Measurements from ENCODE around the gene CPN2. TPM values are rescaled to one million over a fixed set of nuclear protein-coding genes. Genes with fewer than 3 reads are reported as not detected.

CPN2 gene
- total and polyA plus RNA-seq, 2 donors (not counting 1 experiment from before 2014, with no cell fraction given) = not detected

DNA sequence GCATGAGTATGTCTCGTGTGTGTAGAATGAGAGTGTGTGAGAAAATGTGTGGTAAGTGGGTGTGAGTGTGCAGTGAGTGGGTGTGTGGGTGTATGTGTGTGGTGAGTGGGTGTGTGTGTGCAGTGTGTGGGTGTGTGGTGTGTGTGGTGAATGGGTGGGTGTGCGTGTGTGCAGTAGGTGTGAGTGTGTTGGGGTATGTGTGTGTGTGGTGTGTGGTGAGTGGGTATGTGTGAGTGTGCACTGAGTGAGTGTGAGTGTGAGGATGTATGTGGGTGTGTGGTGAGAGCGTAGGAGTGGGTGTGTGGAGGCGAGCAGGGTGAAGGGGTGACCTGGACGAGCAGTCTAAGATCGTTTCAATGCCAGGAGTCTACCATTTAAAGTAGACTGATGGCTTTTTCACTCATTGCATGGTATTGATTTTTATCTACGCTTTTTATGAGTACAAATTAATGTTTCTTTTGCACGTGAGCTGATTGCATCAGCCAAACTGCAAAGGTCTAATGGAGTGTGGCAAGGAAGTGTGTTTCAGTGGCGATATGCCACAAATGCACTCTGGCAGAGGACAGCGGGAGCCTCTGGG is 1.6 kb upstream of the CPN2 start:
- H3K4me2 ChIP-seq (replicated peaks; ENCODE audit: low read depth, low read length, poor library complexity, severe bottlenecking) = no peak overlapping the region
- CTCF ChIA-PET = interaction anchor here (0.6 to 0.7 kb wide), 2 partner anchors 45 to 50 kb away, joined by 3 read pairs; no protein-coding TSS in a partner anchor
- H3K9ac ChIP-seq (ENCODE audit: low read length) = no peak overlapping the region
- H3K79me2 ChIP-seq (ENCODE audit: control insufficient read depth, insufficient read depth, low read length) = no peaks in the 10 kb centered on the region
- no peak overlapping the region for H3K27ac ChIP-seq (ENCODE audit: low read length in 2 of 2)
- POLR2A ChIA-PET = no interaction called here
- no peaks in the 10 kb centered on the region for H3K9me3 ChIP-seq (ENCODE audit: control extremely low read depth in 1 of 3, control insufficient read depth in 2 of 3, insufficient read depth in 1 of 3, low read length in 2 of 3)
- TF ChIP-seq CTCF (IDR thresholded peaks at IDR 0.05) (no peak), EZH2 (IDR thresholded peaks at IDR 0.05; ENCODE audit: borderline replicate concordance, insufficient read depth, low read depth, low read length, poor library complexity, severe bottlenecking) (no peak)
- H2AFZ ChIP-seq (ENCODE audit: insufficient read depth, low read depth, low read length, poor library complexity, severe bottlenecking) = no peak overlapping the region
- DNase-seq (no peak), ATAC-seq (ENCODE audit: low read depth) (no peak)
- intact Hi-C loops (cut with micrococcal nuclease) = no loop called here
- Mint-ChIP-seq H3K4me3 (no peak overlapping the region), H3K4me1 (no peaks in the 10 kb centered on the region), H3K27ac (no peak overlapping the region), H3K9me3 (ENCODE audit: insufficient read depth) (no peaks in the 10 kb centered on the region), H3K27me3 (peaks cover 12% of the 10 kb centered on the region)
- H3K36me3 ChIP-seq (replicated peaks in 1 of 2; ENCODE audit: control extremely low read depth in 1 of 2, control insufficient read depth in 1 of 2, extremely low read depth in 1 of 2, insufficient read depth in 2 of 2, low read length in 1 of 2) = no peaks in the 10 kb centered on the region
- no peaks in the 10 kb centered on the region for H3K4me1 ChIP-seq (ENCODE audit: control insufficient read depth in 2 of 2, insufficient read depth in 2 of 2, low read length in 2 of 2)
- H3K27me3 ChIP-seq (replicated peaks in 1 of 4; ENCODE audit: control extremely low read depth in 1 of 4, control insufficient read depth in 3 of 4, insufficient read depth in 4 of 4, low read length in 3 of 4) = no peaks in the 10 kb centered on the region
- WGBS (ENCODE audit: insufficient coverage) = 95% methylated on average over 9 of the region's 10 CpGs
- H4K20me1 ChIP-seq (ENCODE audit: control insufficient read depth, insufficient read depth, low read length, poor library complexity, severe bottlenecking) = no peaks in the 10 kb centered on the region
- no peak overlapping the region for H3K4me3 ChIP-seq (ENCODE audit: control extremely low read depth in 1 of 5, extremely low read depth in 1 of 5, insufficient read depth in 1 of 5, low read depth in 2 of 5, low read length in 4 of 5)

DNA sequence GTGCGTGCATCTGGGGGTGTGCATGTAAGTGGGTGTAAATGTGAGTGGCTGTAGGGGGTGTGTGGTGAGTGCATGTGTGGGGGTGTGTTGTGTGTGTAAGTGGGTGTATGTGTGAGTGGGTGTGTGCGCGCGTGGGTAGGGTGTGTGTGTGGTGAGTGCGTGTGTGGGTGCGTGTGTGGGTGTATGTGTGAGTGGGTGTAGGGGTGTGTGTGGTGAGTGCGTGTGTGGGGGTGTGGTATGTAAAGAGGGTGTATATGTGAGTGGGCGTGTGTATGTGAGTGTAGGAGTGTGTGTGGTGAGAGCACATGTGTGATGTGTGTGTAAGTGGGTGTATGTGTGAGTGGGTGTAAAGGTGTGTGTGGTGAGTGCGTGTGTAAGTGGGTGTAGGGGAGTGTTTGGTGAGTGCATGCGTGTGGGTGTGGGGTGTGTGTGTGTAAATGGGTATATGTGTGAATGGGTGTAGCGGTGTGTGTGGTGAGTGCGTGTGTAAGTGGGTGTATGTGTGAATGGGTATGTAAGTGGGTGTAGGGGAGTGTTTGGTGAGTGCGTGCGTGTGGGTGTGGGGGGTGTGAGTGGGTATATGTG is 916 bp upstream of the CPN2 start:
- Histone ChIP-seq H3K9me3 (ENCODE audit: control extremely low read depth in 1 of 3, control insufficient read depth in 2 of 3, insufficient read depth in 1 of 3, low read length in 2 of 3) (no peaks in the 10 kb centered on the region), H3K27me3 (replicated peaks in 1 of 4; ENCODE audit: control extremely low read depth in 1 of 4, control insufficient read depth in 3 of 4, insufficient read depth in 4 of 4, low read length in 3 of 4) (no peaks in the 10 kb centered on the region), H3K9ac (ENCODE audit: low read length) (no peak overlapping the region), H4K20me1 (ENCODE audit: control insufficient read depth, insufficient read depth, low read length, poor library complexity, severe bottlenecking) (no peaks in the 10 kb centered on the region), H3K36me3 (replicated peaks in 1 of 2; ENCODE audit: control extremely low read depth in 1 of 2, control insufficient read depth in 1 of 2, extremely low read depth in 1 of 2, insufficient read depth in 2 of 2, low read length in 1 of 2) (no peaks in the 10 kb centered on the region), H3K4me2 (replicated peaks; ENCODE audit: low read depth, low read length, poor library complexity, severe bottlenecking) (no peak overlapping the region), H2AFZ (ENCODE audit: insufficient read depth, low read depth, low read length, poor library complexity, severe bottlenecking) (no peak overlapping the region), H3K4me3 (ENCODE audit: control extremely low read depth in 1 of 5, extremely low read depth in 1 of 5, insufficient read depth in 1 of 5, low read depth in 2 of 5, low read length in 4 of 5) (no peak overlapping the region), H3K27ac (ENCODE audit: low read length in 2 of 2) (no peak overlapping the region), H3K4me1 (ENCODE audit: control insufficient read depth in 2 of 2, insufficient read depth in 2 of 2, low read length in 2 of 2) (no peaks in the 10 kb centered on the region), H3K79me2 (ENCODE audit: control insufficient read depth, insufficient read depth, low read length) (no peaks in the 10 kb centered on the region)
- POLR2A ChIA-PET = no interaction called here
- CTCF ChIA-PET = no interaction called here
- Mint-ChIP-seq H3K4me3 (no peak overlapping the region), H3K4me1 (no peaks in the 10 kb centered on the region), H3K9me3 (ENCODE audit: insufficient read depth) (no peaks in the 10 kb centered on the region), H3K27me3 (peaks cover 5% of the 10 kb centered on the region), H3K27ac (no peak overlapping the region)
- ATAC-seq (ENCODE audit: low read depth) (no peak), DNase-seq (no peak)
- TF ChIP-seq EZH2 (IDR thresholded peaks at IDR 0.05; ENCODE audit: borderline replicate concordance, insufficient read depth, low read depth, low read length, poor library complexity, severe bottlenecking) (no peak), CTCF (IDR thresholded peaks at IDR 0.05) (no peak)
- 97% methylated on average over 14 of the region's 14 CpGs for WGBS (ENCODE audit: insufficient coverage)
- intact Hi-C loops (cut with micrococcal nuclease) = no loop called here
